RCC 7860 (cell line): ENCODE results near the gene GABRG3.
"Not testable (repeated sequence)": the region's sequence is repeated elsewhere in the genome, so short reads cannot be mapped to it uniquely, and the experiment has no call there.

Source experiments
- DNase-seq: peaks from one replicate; pipeline ENCODE4 v3.0.0-alpha.2; 2015; ENCODE audit warnings: low spot score
- FAIRE-seq: peaks from 2 replicates; lab custom pipeline; 2012; peaks lifted over from hg19 to GRCh38; lab: Jason Lieb, UNC

GABRG3 gene

DNA sequence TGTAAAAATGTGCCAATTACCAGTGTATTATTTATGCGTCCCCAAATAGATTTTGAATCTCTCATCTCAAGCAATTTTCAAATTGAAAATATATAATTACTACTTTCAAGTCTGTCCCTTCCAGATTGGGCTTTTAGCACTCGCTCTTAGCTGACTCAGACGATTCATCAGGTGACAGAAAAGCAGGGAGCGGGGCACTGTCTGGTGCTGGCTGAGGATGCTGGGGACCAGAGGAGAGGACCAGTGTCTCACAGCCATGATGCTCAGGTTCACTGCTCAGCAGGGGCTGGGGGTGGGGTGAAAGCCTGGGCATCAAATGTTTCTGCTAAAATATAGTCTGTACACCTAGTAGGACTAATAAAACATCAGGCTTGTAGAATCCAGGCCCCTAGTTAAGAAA, 199.9 kb downstream of the GABRG3 start:
- FAIRE-seq, result no peak
- DNase-seq, result no peak

DNA sequence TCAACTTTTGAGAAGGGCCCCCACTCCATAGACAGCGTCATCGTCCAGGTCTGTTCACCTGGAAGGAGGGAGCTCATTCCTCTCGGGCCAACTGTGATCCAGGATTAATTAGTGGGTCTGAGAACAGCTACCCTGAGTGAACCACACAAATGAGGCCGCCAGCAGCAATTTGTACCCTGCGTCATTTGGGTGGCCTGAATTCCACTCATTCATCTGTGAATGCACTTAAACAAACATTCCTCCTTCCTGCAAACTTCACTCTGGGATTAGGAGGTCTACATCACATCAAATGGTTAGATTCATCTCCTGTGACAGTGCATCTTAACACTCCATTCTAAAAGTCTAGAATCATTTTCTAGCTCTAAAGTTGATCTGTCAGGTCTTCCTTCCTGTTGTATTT, 201.8 kb downstream of the GABRG3 start:
- DNase-seq (no peak), FAIRE-seq (no peak)

DNA sequence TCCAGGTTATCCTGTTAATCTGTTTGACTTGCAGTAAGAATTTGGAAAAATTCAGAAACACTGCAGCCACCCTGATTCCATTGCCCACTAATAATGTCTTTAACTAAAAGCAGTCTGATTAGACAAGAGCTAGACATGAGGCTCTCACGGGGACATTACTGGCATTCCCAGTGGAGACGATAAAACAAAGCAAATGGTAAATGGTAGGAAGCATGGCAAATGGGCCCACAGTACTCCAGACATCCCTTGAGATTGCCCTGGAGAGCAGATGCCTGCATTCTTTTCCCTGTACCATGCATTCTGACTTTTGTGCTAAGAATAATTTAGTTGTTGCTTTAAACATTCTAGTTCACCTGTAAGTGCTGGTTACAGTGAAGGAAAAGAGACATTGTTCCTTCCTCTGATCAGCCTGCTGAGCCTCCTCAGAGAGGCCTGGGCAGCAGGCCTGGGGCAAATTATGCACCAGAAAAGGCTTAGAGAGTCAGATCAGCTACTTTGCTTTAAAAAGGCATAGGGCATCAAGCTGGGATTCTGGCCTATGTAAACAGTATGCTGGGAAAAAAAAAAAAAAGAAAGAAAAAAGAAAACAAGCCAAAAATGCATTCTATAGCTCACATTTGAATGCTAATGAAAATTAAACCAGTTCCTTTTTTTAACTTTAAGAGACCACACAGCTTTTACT, 204.6 kb downstream of the GABRG3 start:
- DNase-seq, result no peak
- FAIRE-seq, result no peak

DNA sequence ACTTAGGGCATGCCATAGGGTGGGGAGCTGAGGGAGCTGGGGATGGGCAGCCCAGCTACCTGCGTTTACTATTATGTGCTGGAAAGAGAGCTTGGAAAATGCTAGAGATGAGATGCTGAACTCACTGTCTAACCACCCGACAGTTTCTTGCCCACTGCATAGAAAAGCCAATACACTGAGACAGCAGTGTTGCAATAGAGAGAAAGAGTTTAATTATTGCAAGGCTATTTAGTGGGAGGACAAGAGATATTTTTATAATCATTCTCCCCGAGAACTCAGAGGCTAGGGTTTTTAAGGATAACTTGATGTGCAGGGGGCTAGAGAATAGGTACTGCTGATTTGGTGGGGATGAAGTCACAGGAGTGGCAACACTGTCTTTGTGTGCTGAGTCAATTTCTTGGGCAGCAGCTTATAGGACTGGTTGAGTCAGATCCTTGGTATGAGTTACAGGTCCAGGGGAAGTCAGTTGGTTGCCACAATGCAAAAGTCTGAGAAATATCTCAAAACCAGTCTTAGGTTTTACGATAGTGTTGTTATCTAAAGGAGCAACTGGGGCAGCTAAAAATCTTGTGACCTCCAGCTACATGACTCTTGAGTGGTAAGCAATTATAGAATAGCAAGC, 205.9 kb downstream of the GABRG3 start:
- FAIRE-seq, result no peak
- no peak for DNase-seq

DNA sequence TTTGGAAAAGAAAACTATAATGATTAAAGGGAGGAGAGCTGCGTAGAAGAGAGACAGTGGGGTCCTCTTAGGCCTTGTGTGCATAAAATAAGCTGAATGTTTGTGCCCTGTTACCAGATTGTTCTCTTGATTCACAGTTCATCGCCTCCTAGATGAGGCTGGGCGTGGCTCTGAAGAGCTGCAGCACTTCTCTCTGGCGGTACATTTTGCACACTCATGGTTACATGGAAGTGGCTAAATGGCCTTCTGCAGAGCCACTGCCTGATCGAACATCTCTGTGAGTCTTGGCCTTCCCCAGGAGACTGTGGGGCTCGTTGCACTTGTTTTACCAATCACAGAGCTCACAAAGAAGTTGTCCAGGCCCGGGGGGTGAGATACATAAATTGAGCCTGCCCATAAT, 208.8 kb downstream of the GABRG3 start:
- DNase-seq (no peak), FAIRE-seq (no peak)

DNA sequence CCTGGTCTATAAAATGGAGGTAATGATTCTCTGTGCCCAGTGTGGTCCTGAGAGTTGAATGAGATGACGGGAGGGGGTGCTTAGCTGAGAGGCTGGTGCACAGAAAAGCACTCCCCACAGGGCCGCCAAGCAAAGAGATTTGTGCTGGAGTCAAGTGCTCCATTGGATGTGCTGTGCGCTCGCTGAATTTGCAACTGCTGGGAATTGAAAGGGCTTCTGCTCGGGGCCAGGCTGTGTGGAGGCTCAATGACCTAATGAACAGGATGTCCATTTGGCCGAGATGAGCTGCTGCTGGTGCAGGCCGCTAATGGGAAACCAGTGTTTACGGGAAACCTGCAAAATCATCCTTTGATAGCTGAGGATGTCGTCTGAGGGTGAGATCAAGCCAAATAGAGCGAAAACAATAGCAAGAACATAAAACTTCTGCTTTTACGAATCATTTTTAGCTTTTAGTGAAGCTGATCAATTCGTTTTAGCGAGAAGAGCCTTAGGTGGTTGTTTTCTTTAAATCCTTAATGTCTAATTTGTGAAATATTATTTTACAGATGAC, 211.7 kb downstream of the GABRG3 start:
- FAIRE-seq, result no peak
- no peak for DNase-seq

DNA sequence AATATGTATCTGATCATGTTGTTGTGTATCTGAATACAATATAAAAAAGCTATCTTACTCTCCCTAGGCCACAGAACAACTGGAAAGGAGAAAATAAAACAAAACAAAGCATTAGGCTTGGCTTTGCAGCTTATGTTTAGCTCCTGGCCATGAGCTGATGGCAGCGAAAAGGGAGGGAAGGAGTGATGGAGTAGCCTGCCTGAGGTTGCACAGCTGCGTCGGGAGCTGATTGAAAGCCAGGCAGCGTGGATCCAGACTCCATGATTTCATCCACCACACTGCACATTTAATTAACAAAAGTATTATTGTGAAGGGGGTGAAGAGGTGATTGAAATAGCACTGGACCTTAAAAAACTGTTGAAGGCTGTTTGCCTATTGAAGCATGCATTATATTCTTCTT, 212.2 kb downstream of the GABRG3 start:
- DNase-seq (no peak), FAIRE-seq (no peak)

DNA sequence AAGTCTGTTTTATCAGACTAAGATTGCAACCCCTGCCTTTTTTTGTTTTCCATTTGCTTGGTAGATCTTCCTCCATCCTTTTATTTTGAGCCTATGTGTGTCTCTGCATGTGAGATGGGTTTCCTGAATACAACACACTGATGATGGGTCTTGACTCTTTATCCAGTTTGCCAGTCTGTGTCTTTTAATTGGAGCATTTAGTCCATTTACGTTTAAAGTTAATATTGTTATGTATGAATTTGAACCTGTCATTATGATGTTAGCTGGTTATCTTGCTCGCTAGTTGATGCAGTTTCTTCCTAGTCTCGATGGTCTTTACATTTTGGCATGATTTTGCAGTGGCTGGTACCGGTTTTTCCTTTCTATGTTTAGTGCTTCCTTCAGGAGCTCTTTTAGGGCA, 220.5 kb downstream of the GABRG3 start:
- FAIRE-seq, result not testable (repeated sequence)

DNA sequence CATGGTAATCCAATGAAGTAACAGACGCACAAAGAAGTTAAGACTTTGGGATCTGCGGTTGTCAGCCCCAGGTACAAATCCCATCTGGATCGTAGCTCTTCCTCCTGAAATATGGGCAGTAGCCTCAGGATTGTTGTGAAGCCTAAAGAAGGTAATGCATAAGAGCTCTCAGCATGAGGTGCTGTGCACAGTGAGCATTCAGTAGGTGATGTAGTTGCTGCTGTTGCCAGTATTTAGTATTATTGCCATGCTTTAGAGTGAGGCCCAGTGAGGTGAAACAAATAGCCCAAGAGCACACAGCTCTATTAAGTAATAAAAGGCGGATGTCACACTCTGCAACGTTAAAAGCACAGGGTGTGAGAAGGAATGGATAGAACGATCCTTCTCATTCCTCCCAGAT, 225.7 kb downstream of the GABRG3 start:
- DNase-seq (no peak), FAIRE-seq (no peak)

More for the DNA sequence above, 220.5 kb downstream of the GABRG3 start:
- not testable (repeated sequence) for DNase-seq

DNA sequence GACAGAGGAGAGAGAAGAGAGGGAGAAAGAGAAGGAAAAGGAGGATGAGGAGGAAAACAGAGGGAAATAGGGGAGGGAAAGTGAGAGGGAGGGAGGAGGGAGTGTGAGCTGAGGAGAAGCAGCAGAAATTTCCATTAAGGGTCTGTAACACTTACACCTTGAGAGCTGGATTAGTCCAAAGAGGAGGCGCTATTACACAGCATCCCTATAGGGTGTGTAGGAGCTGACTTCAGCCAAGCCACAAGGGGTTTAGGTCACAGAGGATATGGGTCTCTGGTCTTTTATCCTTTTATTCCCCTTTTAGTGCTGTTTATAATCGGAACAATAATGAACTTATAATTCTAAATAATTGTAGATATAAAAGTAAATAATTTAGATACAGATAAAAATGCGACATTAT, 230.4 kb downstream of the GABRG3 start:
- DNase-seq, result no peak
- FAIRE-seq, result no peak

DNA sequence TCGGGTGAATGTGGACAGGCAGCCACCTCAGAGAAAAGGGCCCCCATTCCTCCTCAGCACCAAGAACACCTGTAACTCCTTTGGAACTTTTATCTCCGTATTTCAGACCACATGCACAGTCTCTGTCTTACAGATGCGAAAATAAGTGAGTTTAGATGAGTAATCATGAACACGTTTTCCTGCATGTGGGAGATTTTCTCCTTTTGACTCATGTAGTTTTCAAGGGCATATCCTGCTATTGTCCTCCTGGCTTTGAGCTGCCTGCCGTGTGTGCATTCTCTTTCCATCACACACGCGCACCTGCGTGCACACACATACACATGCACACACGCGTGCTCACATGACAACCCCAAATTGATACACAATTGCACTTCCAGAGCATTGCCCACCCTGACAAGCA, 239.2 kb downstream of the GABRG3 start:
- FAIRE-seq, result no peak
- DNase-seq, result no peak

DNA sequence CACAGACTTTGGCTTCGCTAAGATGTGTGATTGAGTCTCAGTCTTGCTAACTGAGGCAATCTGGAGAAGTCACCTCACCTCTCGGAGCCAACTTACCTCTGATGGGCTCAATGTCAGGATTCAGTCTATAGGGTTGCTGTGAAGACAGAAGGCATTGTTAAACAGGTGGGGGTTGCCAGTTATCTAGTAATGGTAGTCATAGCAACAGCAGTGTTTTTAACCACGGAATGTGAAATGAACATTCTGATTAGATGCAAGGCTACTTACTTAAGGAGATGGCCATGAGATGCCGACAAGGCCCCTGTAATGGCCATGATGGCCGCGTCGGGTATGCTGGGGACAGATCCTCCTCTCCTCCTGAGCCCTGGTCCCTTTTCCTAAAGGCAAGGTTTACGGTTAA, 243.1 kb downstream of the GABRG3 start:
- no peak for DNase-seq
- no peak for FAIRE-seq

DNA sequence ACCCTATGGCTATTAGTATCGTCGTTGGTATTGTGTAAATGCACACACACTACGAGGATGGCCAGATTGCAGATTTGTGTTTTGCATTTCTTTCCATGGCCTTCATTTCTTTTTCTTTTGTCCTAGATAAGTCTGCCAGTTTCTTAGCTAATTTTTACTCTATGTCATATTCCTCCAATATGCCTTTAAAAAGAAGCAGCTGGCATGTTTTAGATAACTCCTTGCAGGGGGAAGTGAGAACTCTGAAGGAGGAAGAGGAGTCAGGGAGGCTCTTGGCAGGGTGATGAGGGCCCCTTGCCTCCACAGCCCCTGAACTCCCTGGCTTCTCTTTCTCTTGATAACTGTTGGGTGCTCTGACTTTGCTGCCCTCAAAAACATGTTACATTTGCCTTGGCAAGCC, 244.0 kb downstream of the GABRG3 start:
- FAIRE-seq (no peak), DNase-seq (no peak)

DNA sequence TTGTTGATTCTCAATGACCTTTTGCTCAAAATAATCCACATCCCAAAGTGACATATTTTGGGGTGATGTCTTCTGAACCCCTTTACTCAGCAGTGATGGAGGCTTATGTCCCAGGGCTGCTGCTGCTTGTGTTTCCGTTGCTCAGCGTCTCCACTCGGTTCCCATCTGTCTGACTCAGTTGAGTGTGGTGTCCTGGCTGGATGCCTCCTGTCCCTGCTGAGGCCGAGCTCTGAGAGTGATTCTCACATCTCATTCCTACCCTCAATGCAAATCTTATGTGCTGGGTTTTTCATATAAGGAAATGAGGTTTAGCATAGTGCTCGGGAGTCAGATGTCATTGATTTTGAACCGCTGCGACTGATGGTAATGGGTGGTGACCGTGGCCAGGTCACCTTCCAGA, 247.4 kb downstream of the GABRG3 start:
- FAIRE-seq, result no peak
- DNase-seq, result no peak

DNA sequence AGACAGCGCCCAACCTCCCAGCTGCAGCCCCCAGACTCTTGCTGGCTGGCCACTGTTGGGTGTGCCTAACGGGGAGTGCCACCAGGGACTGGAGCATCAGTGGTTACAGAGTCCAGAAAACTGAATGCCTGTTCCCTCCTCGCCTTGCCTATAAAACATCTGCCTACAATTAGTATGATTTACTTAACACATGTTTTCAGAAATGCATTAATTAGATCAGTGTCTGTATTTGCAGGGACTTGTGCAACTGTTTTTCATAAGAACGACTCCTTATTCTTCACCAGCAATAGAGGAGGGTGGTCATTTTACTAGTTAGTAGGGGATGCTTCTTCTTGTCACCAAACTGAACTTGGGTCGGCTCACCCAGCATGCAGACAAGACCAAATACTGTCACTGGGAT, 248.7 kb downstream of the GABRG3 start:
- no peak for DNase-seq
- FAIRE-seq, result no peak

DNA sequence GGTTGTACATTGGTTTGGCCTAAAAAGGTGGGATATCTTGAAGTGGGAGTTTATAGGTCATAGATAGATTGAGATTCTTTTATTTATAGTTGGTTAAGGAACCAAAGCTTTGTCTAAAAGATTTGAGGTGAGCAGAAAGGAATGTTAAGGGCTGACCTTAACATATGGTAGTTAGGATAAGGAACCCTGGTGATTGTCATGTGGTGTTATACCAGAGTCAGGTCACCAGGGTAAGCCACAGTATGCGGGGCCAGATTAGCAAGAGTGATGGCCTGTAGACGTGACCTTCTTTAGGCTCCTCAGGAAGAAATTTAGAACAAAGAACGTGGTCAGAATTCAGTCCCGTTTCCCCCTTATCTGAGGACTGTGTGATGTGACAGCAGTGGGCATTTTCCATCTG, 249.2 kb downstream of the GABRG3 start:
- FAIRE-seq (no peak), DNase-seq (no peak)

DNA sequence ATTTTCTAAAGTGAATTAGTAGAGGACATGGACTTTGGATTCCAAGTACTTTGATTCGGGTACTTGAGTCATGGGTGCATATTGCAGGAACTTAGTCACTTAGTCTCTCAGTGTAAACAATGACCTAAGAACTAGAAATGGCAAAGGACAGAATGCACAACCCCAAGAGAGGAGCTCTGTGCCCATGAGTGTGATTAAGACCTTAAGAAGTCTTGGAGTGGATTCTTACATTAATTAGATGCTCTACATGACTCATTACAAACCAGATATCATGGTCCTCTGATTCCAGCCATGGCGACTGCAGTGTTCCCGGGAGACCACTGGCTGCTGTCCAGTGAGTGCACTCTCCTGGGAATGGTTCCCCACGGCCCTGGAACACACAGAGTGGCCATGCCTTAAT, 251.5 kb downstream of the GABRG3 start:
- DNase-seq (peak; percentile 94), FAIRE-seq (peak; percentile 89)

DNA sequence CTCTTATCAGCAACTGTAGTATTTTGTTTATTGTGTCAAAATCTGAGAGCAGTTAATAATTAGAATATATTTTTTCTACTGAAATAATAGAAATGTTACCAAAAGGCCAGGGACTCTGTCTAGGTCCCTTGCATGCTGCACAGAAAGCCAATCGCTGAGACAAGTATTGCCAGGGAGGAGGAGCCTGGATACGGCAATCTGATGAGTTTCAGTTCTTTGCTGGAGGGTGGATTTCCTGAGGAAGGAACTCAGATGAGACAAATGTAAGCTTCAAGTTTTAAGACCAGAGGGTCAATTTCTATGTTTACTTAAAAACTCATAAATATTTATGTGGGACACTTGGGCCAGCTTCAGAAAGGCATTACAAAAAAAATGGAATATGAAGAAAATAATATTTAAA, 252.2 kb downstream of the GABRG3 start:
- DNase-seq, result no peak
- no peak for FAIRE-seq

DNA sequence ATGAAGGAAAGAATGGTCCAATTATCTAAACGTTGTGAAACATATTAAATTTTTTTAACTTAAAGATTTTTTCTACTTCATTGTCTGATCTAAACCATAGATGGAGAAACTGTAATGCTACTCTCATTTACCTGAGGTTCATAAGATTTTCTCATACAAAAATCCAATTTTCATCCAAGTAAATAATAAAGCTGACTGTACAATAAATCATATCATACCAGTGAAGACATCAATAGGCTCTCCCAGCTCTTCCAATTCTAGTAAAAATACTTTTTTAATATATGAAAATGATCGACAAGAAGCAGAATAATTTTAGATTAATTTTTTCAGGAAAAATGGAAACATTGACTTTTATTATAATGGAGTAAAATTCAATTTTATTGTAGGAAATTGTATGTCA, 260.8 kb downstream of the GABRG3 start:
- no peak for DNase-seq
- FAIRE-seq, result no peak

DNA sequence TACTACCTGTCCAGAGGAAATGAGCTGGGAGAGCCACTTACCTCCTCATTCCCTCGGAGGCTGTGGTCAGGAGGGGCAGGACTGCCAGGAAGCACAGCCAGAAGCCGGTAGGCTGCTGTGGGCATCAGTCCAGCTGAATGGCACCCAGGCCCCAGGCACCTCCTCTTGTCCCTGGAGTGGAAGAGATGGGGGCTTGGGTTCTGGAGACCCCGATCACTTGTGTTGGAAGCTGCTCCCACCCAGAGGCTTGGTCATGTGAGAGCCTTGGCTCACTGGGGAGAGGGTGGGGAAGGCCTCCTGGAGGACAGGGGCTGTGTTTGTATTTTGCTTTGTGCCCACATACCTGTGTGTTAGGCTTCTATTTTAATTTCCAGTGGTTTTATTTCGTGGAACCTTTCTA, 261.9 kb downstream of the GABRG3 start:
- FAIRE-seq, result no peak
- DNase-seq, result no peak

DNA sequence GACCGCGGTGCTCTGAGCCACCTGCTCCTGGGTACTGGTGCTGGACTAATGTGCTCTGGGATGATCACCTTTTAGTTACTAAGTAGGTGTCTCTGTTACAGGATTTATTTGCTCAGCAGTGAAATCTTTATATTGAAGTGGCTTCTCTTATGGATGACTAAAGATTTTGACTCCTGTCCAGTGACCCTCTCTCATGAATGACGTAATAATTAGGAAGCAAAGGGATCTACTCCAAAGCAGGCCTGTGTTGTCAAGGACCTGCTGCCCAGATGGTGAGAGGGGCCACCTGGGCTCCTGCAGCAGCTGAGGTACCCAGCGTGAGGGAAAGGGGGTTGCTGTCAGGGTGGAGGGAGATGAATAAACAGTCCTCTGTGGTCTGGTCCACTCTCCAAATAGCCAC, 263.6 kb downstream of the GABRG3 start:
- FAIRE-seq (no peak), DNase-seq (no peak)

DNA sequence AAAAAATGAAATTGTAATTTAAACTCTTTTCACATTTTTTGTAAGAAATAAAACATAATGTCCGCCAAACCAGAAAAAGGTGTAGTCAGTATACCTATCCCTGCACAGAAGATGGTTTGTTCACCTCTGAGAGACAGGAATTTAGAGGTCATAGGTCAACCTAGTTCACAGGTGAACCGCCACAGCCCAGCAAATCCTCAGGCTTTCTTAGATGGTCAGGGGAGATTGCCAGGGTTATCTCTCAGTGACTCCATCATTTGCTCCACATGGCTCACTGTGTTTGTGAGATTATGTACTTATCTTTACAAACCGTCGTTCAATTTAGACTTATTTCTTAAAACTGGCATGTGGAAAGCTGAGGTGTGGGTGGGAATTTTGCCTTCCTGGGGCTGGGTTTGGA, 264.2 kb downstream of the GABRG3 start:
- FAIRE-seq (no peak), DNase-seq (no peak)

DNA sequence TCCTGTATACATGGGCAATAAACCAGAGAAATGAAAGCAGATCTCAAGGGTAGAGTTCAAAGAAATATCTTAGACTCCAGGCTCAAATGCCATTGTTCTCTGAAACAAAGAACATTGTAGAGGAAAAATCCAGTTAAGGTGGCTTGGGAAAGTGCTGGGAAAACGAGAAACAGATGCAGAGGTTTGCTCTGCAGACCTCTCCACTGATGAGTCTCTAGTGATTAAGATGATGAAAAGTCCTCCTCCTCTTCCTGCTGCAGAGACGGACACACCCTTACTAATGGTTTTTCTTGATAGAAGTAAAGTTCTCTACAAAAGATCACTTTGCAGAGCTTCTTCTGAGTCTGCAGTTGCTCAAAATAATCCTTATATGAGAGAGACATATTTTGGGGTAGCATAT, 264.7 kb downstream of the GABRG3 start:
- FAIRE-seq (no peak), DNase-seq (no peak)
